ENCODE measurements around the gene BCAS3. TPM values are rescaled to one million over a fixed set of nuclear protein-coding genes. Genes with fewer than 3 reads are reported as not detected.
A peak's percentile ranks its signal among the peaks of the same experiment; 100 is the strongest.

Gene BCAS3
- total RNA-seq, 2 donors from 2014 or later: 12.0 to 15.6 TPM

DNA sequence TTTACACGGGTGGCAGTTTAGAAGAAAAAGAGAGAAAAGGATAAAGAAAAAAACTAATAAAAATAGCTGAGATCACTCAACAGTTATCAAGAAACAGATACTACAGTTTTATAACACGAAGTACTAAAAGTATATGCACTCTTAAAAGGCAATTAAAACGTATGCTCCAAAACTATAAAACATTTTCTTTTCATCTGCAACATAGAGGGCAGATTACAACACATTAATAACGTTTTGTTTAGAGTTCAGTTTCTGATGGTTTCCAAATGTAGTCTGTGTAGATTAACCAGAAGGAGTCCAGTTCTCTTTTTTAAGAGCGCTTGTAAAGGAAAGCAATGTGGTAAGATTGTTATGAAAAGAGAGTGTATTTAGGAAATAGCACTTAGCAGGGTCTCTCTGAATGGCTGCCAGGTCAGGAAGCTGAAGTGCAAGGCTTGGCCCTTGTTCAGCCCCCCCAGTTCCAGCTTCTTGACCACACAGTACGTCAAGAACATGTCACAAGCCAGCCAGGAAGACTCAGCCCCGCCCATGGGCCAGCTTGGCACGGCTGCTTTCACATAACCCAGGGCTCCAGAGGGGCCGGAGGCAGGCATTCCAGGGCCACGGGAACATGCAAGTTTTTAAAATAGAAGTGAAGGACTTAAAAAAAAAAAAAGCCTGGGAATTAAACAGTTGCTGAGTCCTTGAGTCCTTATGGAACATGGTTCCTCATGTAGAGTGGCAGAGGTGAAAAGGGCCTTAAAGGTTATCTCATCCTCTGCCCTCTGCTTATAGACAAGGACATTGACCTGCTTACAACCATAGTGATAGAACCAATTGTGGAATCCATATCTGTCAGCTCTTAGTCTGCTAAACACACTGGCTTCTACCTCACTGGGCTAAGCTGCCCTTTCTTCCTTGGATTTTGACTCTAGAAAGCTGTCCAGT, 574.6 kb downstream of the BCAS3 start:
- peaks cover 0 to 44% of the 10 kb centered on the region in 2 donors for H3K4me1 ChIP-seq
- no peaks in the 10 kb centered on the region for H3K36me3 ChIP-seq
- no peak for TF ChIP-seq CTCF (IDR thresholded peaks at IDR 0.05)
- H3K4me3 ChIP-seq: peak overlapping the region in 1 of 2 donors; percentile 13
- peak; percentile 97 for DNase-seq (ENCODE audit: low spot score)
- H3K27ac ChIP-seq: peak overlapping the region; percentile 67 to 70
- H3K9me3 ChIP-seq: no peaks in the 10 kb centered on the region
- H3K27me3 ChIP-seq: no peaks in the 10 kb centered on the region

DNA sequence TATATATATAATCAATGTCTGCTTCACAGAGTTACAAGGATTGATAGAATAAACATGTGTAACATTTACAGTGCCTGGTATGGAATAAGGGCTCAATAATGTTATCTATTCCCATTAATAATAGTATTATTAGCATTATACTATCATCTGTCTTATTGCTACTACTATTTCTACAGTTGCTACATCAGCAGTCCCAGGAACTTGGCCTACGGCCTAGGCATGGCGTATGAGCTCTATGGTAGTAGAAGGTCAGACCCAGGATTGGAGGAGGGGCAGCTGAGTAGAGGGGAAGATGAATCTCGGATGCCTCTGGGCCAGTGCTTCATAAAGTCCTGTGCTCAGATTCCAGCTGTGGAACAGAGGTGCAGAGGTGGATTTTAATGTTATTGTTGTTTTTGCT, 575.7 kb downstream of the BCAS3 start:
- Histone ChIP-seq H3K9me3 (no peaks in the 10 kb centered on the region), H3K4me3 (no peak overlapping the region), H3K27ac (peak overlapping the region; percentile 67 to 70), H3K4me1 (peaks cover 0 to 33% of the 10 kb centered on the region in 2 donors), H3K36me3 (no peaks in the 10 kb centered on the region), H3K27me3 (no peaks in the 10 kb centered on the region)
- peak; percentile 63 for DNase-seq (ENCODE audit: low spot score)
- TF ChIP-seq CTCF (IDR thresholded peaks at IDR 0.05): no peak

- H3K36me3 ChIP-seq: no peaks in the 10 kb centered on the region
- H3K4me3 ChIP-seq: no peak overlapping the region
- TF ChIP-seq CTCF (IDR thresholded peaks at IDR 0.05): no peak
- H3K27ac ChIP-seq: peak overlapping the region; percentile 1 to 2
- peaks cover 0 to 27% of the 10 kb centered on the region in 2 donors for H3K4me1 ChIP-seq
- H3K9me3 ChIP-seq: no peaks in the 10 kb centered on the region
- no peaks in the 10 kb centered on the region for H3K27me3 ChIP-seq
- DNase-seq (ENCODE audit: low spot score): no peak
Measured at GRCh38 chr17:61253937-61254574, 576.4 kb downstream of the BCAS3 start.

DNA sequence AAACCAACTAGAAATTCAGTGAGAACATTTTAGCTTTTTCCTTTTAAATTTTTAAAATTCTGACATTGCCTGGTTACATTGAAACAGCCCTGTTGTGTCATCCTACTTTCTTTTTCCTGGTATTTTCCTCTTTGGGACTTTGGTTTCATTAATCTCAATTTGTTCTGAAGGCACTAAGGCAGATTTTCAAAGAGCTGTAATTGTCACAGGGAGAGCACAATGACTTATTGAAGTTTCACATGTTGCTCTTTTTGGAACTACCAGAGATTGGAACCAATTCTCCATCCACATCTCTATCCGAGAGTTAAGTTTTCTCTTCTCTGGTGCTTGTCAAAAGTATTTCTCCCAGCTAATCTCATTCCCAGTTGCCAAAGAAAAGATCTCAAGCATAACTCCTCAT, 577.3 kb downstream of the BCAS3 start:
- TF ChIP-seq CTCF (IDR thresholded peaks at IDR 0.05): no peak
- H3K4me3 ChIP-seq: no peak overlapping the region
- no peaks in the 10 kb centered on the region for H3K9me3 ChIP-seq
- no peaks in the 10 kb centered on the region for H3K36me3 ChIP-seq
- peaks cover 0 to 35% of the 10 kb centered on the region in 2 donors for H3K4me1 ChIP-seq
- DNase-seq (ENCODE audit: low spot score): no peak
- no peak overlapping the region for H3K27ac ChIP-seq
- no peaks in the 10 kb centered on the region for H3K27me3 ChIP-seq

DNA sequence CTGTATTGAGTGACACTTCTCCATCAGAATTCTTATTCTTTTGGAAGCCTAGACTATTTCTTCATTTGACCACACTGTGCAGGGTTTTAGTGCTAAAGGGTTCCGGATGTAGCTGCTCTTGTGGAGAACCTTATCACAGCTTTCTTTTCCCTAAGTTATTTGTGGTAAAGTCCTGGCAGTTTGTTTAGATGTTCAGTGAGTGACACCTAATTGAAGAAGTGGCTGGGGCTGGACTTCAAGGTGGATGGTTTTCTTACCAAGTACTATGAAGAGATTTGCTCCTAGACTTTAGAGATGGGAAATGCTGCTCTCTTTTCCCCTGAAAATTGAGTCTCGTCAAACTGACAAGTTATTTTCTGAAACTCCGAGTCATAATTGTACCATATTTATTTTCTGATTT, 578.0 kb downstream of the BCAS3 start:
- Histone ChIP-seq H3K9me3 (no peaks in the 10 kb centered on the region), H3K4me3 (no peak overlapping the region), H3K27me3 (no peaks in the 10 kb centered on the region), H3K27ac (no peak overlapping the region), H3K4me1 (peaks cover 0 to 36% of the 10 kb centered on the region in 2 donors), H3K36me3 (no peaks in the 10 kb centered on the region)
- DNase-seq (ENCODE audit: low spot score): no peak
- TF ChIP-seq CTCF (IDR thresholded peaks at IDR 0.05): no peak
